Coronary artery (tissue), 2 donors: ENCODE measurements around the gene TMCO4.
"Not testable (repeated sequence)": the region's sequence is repeated elsewhere in the genome, so short reads cannot be mapped to it uniquely, and the experiment has no call there.

ENCODE experiments used
- DNase-seq: peaks from one replicate; pipeline ENCODE4 v3.0.0-alpha.2; 2017; ENCODE audit warnings: low spot score
- H3K27ac ChIP-seq, 2 donors: fragments of 200-600 bp; sonication (generic); one replicate each; pipeline ENCODE4 v1.5.1; 2016 to 2019
- H3K4me3 ChIP-seq: fragments of 200-600 bp; sonication (generic); 2 replicates; pipeline ENCODE4 v1.5.1; 2016; ENCODE audit warnings: mild to moderate bottlenecking, moderate library complexity
- TF ChIP-seq, protein P1 (sequence below): fragments of 200-600 bp; sonication (generic); IDR thresholded peaks from one replicate; pipeline ENCODE4 v1.5.1; 2019; ENCODE audit warnings: antibody characterized with exemption

The TMCO4 gene

DNA sequence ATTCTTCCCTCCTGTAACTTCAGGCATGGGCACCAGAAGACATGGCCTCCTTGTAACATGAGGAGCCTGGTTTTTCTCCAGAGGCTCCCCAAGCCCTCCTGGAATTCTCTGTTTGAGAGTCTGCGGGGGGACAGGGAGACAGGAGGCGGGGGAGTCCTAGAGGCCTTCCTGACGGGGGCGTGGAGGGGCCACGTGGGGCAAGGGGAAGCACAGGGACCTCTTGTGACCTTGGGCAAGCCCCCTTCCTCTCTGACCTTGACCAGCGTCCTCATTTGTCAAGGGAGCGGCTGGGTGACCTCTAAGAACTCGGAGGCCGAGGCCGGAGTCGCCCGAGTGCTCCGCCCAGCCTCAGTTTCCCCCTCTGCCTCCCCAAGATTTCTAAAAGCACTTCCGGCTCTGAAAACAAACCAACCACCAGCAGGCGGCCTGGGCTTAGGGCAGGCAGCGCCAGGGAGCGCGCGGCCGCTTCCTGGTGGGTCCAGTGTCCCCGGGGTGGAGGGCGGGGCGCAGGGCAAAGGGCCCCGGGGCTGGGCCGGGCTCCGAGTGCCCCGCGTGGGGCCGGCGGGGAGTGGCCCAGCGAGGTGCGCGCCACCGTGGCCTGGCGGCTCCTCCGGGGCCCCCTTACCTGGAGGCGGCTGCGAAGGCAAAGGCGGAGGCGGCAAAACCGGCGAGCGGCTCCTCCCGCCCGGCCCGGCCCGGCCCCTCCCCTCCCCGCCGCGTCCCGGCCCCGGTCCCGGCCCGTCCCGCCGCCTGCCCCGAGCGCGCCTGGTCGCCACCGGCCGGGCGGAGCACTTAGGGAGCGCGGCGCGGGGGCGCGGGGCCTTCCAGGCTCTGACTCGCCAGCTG lies at the start of gene TMCO4:
TSS of gene TMCO4 (minus strand) at position 687 of the 846 bp plus-strand sequence. CDS start 19,158 bp downstream, outside the sequence.
- no peak for DNase-seq
- Histone ChIP-seq H3K27ac (peak within 1 kb of the TSS; percentile 69 to 85), H3K4me3 (peak within 1 kb of the TSS; percentile 76)
- TF ChIP-seq, protein P1, sequence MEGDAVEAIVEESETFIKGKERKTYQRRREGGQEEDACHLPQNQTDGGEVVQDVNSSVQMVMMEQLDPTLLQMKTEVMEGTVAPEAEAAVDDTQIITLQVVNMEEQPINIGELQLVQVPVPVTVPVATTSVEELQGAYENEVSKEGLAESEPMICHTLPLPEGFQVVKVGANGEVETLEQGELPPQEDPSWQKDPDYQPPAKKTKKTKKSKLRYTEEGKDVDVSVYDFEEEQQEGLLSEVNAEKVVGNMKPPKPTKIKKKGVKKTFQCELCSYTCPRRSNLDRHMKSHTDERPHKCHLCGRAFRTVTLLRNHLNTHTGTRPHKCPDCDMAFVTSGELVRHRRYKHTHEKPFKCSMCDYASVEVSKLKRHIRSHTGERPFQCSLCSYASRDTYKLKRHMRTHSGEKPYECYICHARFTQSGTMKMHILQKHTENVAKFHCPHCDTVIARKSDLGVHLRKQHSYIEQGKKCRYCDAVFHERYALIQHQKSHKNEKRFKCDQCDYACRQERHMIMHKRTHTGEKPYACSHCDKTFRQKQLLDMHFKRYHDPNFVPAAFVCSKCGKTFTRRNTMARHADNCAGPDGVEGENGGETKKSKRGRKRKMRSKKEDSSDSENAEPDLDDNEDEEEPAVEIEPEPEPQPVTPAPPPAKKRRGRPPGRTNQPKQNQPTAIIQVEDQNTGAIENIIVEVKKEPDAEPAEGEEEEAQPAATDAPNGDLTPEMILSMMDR: no peak

DNA sequence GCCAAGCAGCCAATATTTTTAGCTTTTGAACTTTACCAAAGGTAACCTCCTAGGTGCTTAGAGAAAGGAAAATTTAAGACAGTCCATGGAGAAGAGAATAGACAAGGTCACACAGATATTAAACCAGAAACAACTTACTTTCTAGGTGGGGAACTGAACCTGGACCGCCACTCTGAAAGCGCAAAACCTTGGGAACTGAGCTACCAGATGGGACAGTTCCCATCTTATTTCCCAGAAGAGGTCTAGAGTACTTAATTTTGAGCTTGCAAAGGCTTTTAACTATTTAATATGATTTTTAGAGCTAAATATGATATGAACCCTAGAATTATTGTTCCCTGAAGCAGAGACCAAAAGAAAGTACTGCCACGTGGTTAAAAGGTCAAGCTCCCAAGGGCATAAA lies 49.6 kb upstream of the TMCO4 start:
- DNase-seq, H3K4me3 ChIP-seq, H3K27ac ChIP-seq: not testable (repeated sequence)

DNA sequence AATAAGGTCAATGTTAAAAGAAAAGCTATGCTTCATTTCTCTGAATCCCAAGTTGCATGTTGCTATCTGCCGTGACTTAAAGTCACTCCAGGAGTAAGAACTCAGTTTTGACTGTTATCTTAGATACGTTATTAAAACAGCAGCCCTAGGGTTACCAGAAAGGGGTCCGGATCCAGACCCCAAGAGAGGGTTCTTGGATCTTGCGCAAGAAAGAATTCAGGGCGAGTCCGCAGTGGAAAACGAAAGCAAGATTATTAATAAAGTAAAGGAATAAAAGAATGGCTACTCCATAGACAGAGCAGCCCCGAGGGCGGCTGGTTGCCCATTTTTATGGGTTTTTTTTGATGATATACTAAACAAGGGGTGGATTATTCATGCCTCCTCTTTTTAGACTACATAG lies 47.6 kb upstream of the TMCO4 start:
- H3K27ac ChIP-seq, DNase-seq, H3K4me3 ChIP-seq: not testable (repeated sequence)

DNA sequence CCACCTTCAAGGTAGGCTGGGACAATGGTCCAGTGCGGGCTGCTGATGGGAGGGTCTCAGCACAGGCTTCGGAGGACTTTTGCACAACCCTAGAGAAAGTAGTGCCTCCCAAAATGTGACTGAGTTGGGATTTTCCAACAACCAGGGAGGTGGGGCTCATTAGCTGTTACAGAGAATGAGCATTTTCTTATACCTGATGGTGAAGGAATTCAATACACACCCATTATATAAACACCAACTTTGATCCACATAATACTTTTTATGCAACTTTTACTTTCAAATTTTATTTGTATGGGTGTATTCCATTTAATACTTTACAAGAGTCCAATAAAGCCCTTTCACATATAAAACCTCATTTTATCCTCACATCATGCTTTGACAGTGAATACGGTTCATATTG lies 46.6 kb upstream of the TMCO4 start:
- no peak overlapping the region for H3K27ac ChIP-seq
- TF ChIP-seq, protein P1: no peak
- DNase-seq: no peak

DNA sequence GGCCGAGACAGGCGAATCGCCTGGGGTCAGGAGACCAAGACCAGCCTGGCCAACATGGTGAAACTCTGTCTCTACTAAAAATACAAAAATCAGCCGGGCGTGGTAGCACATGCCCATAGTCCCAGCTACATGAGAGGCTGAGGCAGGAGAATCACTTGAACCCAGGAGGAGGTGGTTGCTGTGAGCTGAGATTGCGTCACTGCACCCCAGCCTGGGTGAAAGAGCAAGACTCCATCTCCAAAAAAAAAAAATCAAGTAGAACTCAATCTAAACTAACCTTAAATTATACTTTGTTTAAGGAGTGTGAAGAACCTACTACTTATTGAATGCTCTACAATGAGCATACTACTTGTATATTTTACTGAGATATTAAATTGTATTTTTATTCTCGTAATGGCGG lies 45.8 kb upstream of the TMCO4 start:
- TF ChIP-seq, protein P1: no peak
- no peak for DNase-seq
- no peak overlapping the region for H3K4me3 ChIP-seq
- no peak overlapping the region for H3K27ac ChIP-seq

More for the DNA sequence above, 46.6 kb upstream of the TMCO4 start:
- H3K4me3 ChIP-seq: no peak overlapping the region

DNA sequence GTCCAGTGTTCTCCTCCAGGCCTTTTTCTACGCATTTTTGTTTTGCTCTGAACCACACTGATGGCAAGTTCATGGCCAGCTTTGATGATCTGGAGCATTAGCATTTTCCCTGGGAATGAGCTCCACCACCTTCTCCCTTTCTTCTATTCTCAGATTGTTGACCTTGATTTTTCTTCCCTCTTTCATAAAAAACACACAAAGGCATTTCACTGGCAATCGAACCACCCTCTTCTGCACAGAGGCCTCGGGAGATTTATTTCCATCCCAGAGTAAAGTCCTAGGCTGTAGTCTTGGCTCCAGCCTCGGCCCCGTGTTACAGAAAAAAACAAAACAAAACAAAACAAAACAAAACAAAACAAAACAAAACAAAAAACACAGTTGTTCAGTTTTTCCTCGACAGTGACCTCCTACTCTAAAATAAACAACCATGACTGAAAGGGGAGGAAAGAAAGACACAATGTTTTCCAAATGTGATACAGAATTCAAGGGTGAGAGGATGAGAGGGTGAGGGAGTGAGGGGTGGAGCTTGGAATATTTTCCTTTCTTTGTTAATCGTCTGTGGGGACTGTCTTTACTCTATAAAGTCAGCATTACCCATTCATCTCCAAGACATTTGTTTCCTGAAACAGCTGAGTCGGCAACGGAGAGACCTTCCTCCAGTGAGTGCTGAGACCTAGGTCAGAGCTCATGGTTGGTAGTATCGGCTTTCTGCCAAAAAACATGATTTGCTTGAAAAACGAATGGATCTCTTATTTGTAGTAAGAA lies 45.2 kb upstream of the TMCO4 start:
- no peak for DNase-seq

DNA sequence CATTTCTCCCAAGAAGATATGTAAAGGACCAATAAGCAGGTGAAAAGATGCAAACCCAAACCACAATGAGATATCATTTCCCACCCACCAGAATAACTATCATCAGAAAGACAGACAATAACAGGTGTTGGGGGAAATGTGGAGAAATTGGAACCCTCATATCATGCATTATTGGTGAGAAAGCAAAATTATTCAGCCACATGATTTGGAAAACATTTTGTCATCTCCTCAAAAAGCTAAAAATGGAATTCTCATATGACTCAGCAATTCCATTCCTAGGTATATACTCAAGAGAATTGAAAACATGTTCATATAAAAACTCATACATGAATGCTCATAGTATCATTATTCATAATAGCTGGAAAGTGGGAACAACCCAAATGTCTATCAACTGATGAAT lies 40.5 kb upstream of the TMCO4 start:
- Histone ChIP-seq H3K4me3 (no peak overlapping the region), H3K27ac (no peak overlapping the region)
- no peak for DNase-seq
- TF ChIP-seq, protein P1: no peak

More for the DNA sequence above, 45.2 kb upstream of the TMCO4 start:
- Histone ChIP-seq H3K4me3 (no peak overlapping the region), H3K27ac (no peak overlapping the region)
- TF ChIP-seq, protein P1: no peak

DNA sequence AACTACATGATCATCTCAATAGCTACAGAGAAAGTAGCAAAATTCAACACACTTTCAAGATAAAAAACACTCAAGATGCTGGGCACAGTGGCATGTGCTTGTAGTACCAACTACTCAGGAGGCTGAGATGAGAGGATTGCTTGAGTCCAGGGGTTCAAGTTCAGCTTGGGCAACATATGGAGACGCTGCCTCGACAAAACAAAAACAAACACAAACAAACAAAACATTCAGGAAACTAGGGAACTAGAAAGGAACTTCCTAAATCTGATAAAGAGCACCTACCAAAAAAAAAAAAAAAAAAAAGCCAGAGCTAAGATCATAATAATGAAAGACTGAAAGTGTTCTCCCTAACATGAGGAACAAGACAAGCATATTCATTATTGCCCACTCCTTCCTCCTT lies 38.1 kb upstream of the TMCO4 start:
- DNase-seq: no peak
- H3K4me3 ChIP-seq: no peak overlapping the region
- TF ChIP-seq, protein P1: no peak
- H3K27ac ChIP-seq: no peak overlapping the region
